Neural crest cell (in vitro differentiated cells): ENCODE results near the gene POLN. TPM values are rescaled to one million over a fixed set of nuclear protein-coding genes. Genes with fewer than 3 reads are reported as not detected.

Experiments used
- DNase-seq: peaks from one replicate; pipeline ENCODE4 v3.0.0; 2021; ENCODE audit warnings: low read depth, mixed read lengths, low spot score
- H3K27ac Mint-ChIP-seq: one replicate; pipeline ENCODE4 v1.8.0; 2021; ENCODE audit warnings: mild to moderate bottlenecking, mixed read lengths; ENCODE audit not compliant: unreplicated experiment
- H3K27me3 Mint-ChIP-seq: 2 replicates; pipeline ENCODE4 v1.8.0; 2021; ENCODE audit warnings: low read depth, mild to moderate bottlenecking, mixed read lengths
- H3K36me3 Mint-ChIP-seq: 2 replicates; pipeline ENCODE4 v1.8.0; 2021; ENCODE audit warnings: low read depth, mild to moderate bottlenecking, mixed read lengths
- H3K4me1 Mint-ChIP-seq: 2 replicates; pipeline ENCODE4 v1.8.0; 2021; ENCODE audit warnings: mixed read lengths
- H3K4me3 Mint-ChIP-seq: one replicate; pipeline ENCODE4 v1.8.0; 2021; ENCODE audit warnings: mild to moderate bottlenecking, mixed read lengths
- H3K9me3 Mint-ChIP-seq: 2 replicates; pipeline ENCODE4 v1.8.0; 2021; ENCODE audit warnings: mixed read lengths
- CTCF ChIP-seq: fragments of 200-600 bp; sonication (generic); conservative IDR thresholded peaks from 2 replicates; pipeline ENCODE4 v1.5.0; 2021; ENCODE audit warnings: antibody characterized with exemption, mild to moderate bottlenecking
- total RNA-seq: library from RNA; stranded (reverse); gene quantifications from 2 replicates; pipeline ENCODE4 v1.2.1, GENCODE V29; 2021

Gene POLN
- total RNA-seq, 1 donor from 2014 or later: 5.6 TPM

- no peaks in the 10 kb centered on the region for H3K9me3 Mint-ChIP-seq
- DNase-seq: no peak
- peaks cover 9% of the 10 kb centered on the region for H3K27me3 Mint-ChIP-seq
- H3K36me3 Mint-ChIP-seq: no peaks in the 10 kb centered on the region
- no peaks in the 10 kb centered on the region for H3K4me1 Mint-ChIP-seq
- TF ChIP-seq CTCF: no peak
- no peak overlapping the region for H3K27ac Mint-ChIP-seq
- H3K4me3 Mint-ChIP-seq: no peak overlapping the region
These were observed 194.8 kb downstream of the POLN start for GRCh38 chr4:2047031-2047660.

- H3K4me1 Mint-ChIP-seq: no peaks in the 10 kb centered on the region
- no peaks in the 10 kb centered on the region for H3K9me3 Mint-ChIP-seq
- no peaks in the 10 kb centered on the region for H3K36me3 Mint-ChIP-seq
- peaks cover 9% of the 10 kb centered on the region for H3K27me3 Mint-ChIP-seq
- no peak for DNase-seq
- H3K27ac Mint-ChIP-seq: no peak overlapping the region
- no peak for TF ChIP-seq CTCF
- peak overlapping the region; percentile 71 for H3K4me3 Mint-ChIP-seq
These were observed 195.6 kb downstream of the POLN start for GRCh38 chr4:2046031-2046961.

- H3K9me3 Mint-ChIP-seq: no peaks in the 10 kb centered on the region
- TF ChIP-seq CTCF: no peak
- H3K4me3 Mint-ChIP-seq: peak overlapping the region; percentile 61
- DNase-seq: no peak
- no peaks in the 10 kb centered on the region for H3K4me1 Mint-ChIP-seq
- H3K27ac Mint-ChIP-seq: no peak overlapping the region
- H3K27me3 Mint-ChIP-seq: peaks cover 9% of the 10 kb centered on the region
- H3K36me3 Mint-ChIP-seq: no peaks in the 10 kb centered on the region
These were observed 196.4 kb downstream of the POLN start for GRCh38 chr4:2045518-2045951.

GRCh38 chr4:2044542-2045517 lies 197.1 kb downstream of the POLN start:
- Mint-ChIP-seq H3K27me3 (peaks cover 13% of the 10 kb centered on the region), H3K4me3 (peak overlapping the region; percentile 61), H3K36me3 (no peaks in the 10 kb centered on the region), H3K27ac (no peak overlapping the region), H3K4me1 (no peaks in the 10 kb centered on the region), H3K9me3 (no peaks in the 10 kb centered on the region)
- no peak for DNase-seq
- TF ChIP-seq CTCF: no peak

GRCh38 chr4:2044119-2044485 lies 197.8 kb downstream of the POLN start:
- no peak for DNase-seq
- TF ChIP-seq CTCF: no peak
- Mint-ChIP-seq H3K27me3 (peaks cover 18% of the 10 kb centered on the region), H3K9me3 (no peaks in the 10 kb centered on the region), H3K36me3 (no peaks in the 10 kb centered on the region), H3K4me3 (peak overlapping the region; percentile 61), H3K4me1 (no peaks in the 10 kb centered on the region), H3K27ac (no peak overlapping the region)
